GM18499 (cell line): ENCODE results near the gene CAVIN4.

Source experiments
- ATAC-seq: cut with Tn5 transposase; IDR thresholded peaks from one replicate; pipeline ENCODE4 v1.9.1; 2021; ENCODE audit warnings: moderate number of reproducible peaks; ENCODE audit not compliant: insufficient read depth, unreplicated experiment

CAVIN4 gene

GRCh38 chr9:100587375-100587774 is 9.5 kb downstream of the CAVIN4 start:
- ATAC-seq = no peak

GRCh38 chr9:100589582-100589981 is 11.7 kb downstream of the CAVIN4 start:
- ATAC-seq = no peak

- ATAC-seq = no peak
Observed at GRCh38 chr9:100590481-100590880, 12.6 kb downstream of the CAVIN4 start.

GRCh38 chr9:100591139-100591538 is 13.3 kb downstream of the CAVIN4 start:
- ATAC-seq = no peak

GRCh38 chr9:100591639-100592412 is 13.9 kb downstream of the CAVIN4 start:
- no peak for ATAC-seq

GRCh38 chr9:100595391-100596199 is 17.7 kb downstream of the CAVIN4 start:
- no peak for ATAC-seq

- ATAC-seq = no peak
Observed at GRCh38 chr9:100597236-100597635, 19.4 kb downstream of the CAVIN4 start.

- peak; percentile 54 for ATAC-seq
Observed at GRCh38 chr9:100598641-100599145, 20.8 kb downstream of the CAVIN4 start.

GRCh38 chr9:100600521-100601079 is 22.7 kb downstream of the CAVIN4 start:
- ATAC-seq = no peak

GRCh38 chr9:100601216-100601615 is 23.3 kb downstream of the CAVIN4 start:
- peak; percentile 35 for ATAC-seq

GRCh38 chr9:100602342-100602801 is 24.5 kb downstream of the CAVIN4 start:
- no peak for ATAC-seq

- no peak for ATAC-seq
Observed at GRCh38 chr9:100605405-100605804, 27.5 kb downstream of the CAVIN4 start.

- ATAC-seq = no peak
Observed at GRCh38 chr9:100619194-100619593, 41.3 kb downstream of the CAVIN4 start.

- ATAC-seq = no peak
Observed at GRCh38 chr9:100619665-100620064, 41.8 kb downstream of the CAVIN4 start.

- no peak for ATAC-seq
Observed at GRCh38 chr9:100623969-100624368, 46.1 kb downstream of the CAVIN4 start.

GRCh38 chr9:100626949-100627348 is 49.1 kb downstream of the CAVIN4 start:
- ATAC-seq = no peak

GRCh38 chr9:100637787-100638186 is 59.9 kb downstream of the CAVIN4 start:
- no peak for ATAC-seq
